Hepatocyte (in vitro differentiated cells): ENCODE measurements around the gene RPP25.

Experiments used
- CTCF ChIP-seq: fragments of 200-600 bp; sonication (generic); IDR thresholded peaks from 2 replicates; pipeline ENCODE4 v1.5.1; 2016; ENCODE audit warnings: antibody characterized with exemption, mild to moderate bottlenecking; ENCODE audit not compliant: poor library complexity
- EZH2 ChIP-seq: fragments of 200-600 bp; sonication (generic); IDR thresholded peaks from 2 replicates; pipeline ENCODE4 v1.6.1; 2016; ENCODE audit warnings: antibody characterized with exemption, mild to moderate bottlenecking, borderline replicate concordance
- EZH2phosphoT487 ChIP-seq: fragments of 200-600 bp; sonication (generic); IDR thresholded peaks from one replicate; pipeline ENCODE4 v1.6.1; 2018; ENCODE audit warnings: antibody characterized with exemption, mild to moderate bottlenecking, low read depth, moderate library complexity; ENCODE audit not compliant: unreplicated experiment, severe bottlenecking

- TF ChIP-seq CTCF (no peak), EZH2phosphoT487 (no peak), EZH2 (no peak)
Observed at GRCh38 chr15:74924525-74924924, 32.0 kb downstream of the RPP25 start.
